Mucosa of descending colon (tissue), 3 donors: ENCODE measurements around the gene ZNF136. TPM values are rescaled to one million over a fixed set of nuclear protein-coding genes. Genes with fewer than 3 reads are reported as not detected.

Experiments used
- ATAC-seq: fragments of 200-7000 bp; cut with Tn5 transposase; one replicate; pipeline ENCODE4 v1.9.1; 2020; ENCODE audit warnings: mild to moderate bottlenecking, moderate library complexity
- DNase-seq, 3 donors: peaks; one replicate each; pipeline ENCODE4 v3.0.0-alpha.2; 2020
- H3K36me3 ChIP-seq: fragments of 200-600 bp; one replicate; pipeline ENCODE4 v1.8.0; 2021; ENCODE audit warnings: low read depth, mild to moderate bottlenecking
- H3K4me1 ChIP-seq: fragments of 200-600 bp; one replicate; pipeline ENCODE4 v1.8.0; 2021; ENCODE audit warnings: low read depth, mild to moderate bottlenecking
- H3K4me3 ChIP-seq: fragments of 200-600 bp; one replicate; pipeline ENCODE4 v1.8.0; 2021; ENCODE audit warnings: mild to moderate bottlenecking
- H3K9me3 ChIP-seq: fragments of 200-600 bp; one replicate; pipeline ENCODE4 v1.8.0; 2021; ENCODE audit warnings: mild to moderate bottlenecking
- CTCF ChIP-seq: fragments of 200-600 bp; IDR thresholded peaks from one replicate; pipeline ENCODE4 v1.8.0; 2022; ENCODE audit warnings: antibody characterized with exemption, mild to moderate bottlenecking
- intact Hi-C, 2 donors: fragments of 100-400 bp; cut with DNase I in 1 of 2; cut with micrococcal nuclease in 1 of 2; formaldehyde crosslinking; loops; one replicate each; pipeline versions ENCODE4 v1.11.0 to v1.11.1; 2022; cut with DNase I, micrococcal nuclease
- total RNA-seq, 3 donors: library from RNA; stranded (reverse); fragmentation: NEBNext Ultra II Directional in 2 of 3; extraction: Animal tissue kit (Norgen Biotek cat#: 25700) in 2 of 3; gene quantifications; one replicate each; pipeline versions ENCODE4 v1.2.1 to v1.2.4, GENCODE V29; 2021 to 2023
- donor health status: DM: no; HTN: no; CAD: no; lungs with moderate emphysema.
- donor health status: DM: no; HTN: no; CAD: no.
- donor health status: DM: no; HTN: yes; CAD: no.

Gene ZNF136
- total RNA-seq, 3 donors from 2014 or later: 6.3 to 12.1 (median 8.7) TPM

GRCh38 chr19:12137221-12137940, 25.5 kb upstream of the ZNF136 start:
- Histone ChIP-seq H3K36me3 (peaks cover 32% of the 10 kb centered on the region), H3K4me1 (peaks cover 17% of the 10 kb centered on the region), H3K4me3 (no peak overlapping the region), H3K9me3 (peaks cover 36% of the 10 kb centered on the region)
- DNase-seq (no peak), ATAC-seq (no peak)
- TF ChIP-seq CTCF: no peak
- intact Hi-C loops: no loop called here

- Histone ChIP-seq H3K4me3 (no peak overlapping the region), H3K9me3 (peaks cover 17% of the 10 kb centered on the region), H3K4me1 (peaks cover 17% of the 10 kb centered on the region), H3K36me3 (peaks cover 16% of the 10 kb centered on the region)
- intact Hi-C loops: no loop called here
- DNase-seq (no peak), ATAC-seq (no peak)
- no peak for TF ChIP-seq CTCF
Observed at GRCh38 chr19:12139269-12139668, 23.6 kb upstream of the ZNF136 start.

DNA sequence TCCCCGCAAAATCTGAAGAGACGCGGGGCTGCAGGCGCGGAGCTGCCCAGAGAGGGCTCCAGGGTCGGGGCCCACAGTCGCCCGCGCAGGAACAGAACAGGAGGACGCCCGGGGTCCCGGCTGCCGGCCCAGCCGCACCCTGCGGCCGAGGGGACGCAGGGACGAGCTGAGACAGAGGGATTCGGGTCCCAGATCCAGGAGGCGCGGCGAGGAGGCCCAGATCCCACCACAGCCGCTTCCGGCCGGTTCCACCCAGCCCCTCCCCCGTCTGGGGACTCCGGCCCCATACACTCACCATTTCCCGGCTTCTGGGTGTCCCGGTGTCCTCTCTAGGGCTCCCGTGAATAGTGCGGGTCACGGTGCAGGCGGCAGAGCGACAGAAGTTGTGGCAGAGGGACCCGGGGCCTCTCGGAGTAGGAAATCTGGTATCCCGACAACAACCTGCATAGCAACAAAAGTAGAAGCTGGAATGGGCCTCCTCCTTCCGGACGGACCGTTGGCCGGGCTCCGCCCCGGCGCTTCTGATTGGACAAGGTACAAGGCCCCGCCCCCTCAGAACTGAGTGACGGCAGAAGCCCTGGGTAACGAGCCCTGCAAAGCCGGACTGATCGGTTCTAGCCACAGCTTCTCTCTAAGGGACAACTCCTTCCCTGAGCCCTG, 22.9 kb upstream of the ZNF136 start, which contains the start of gene ZNF20:
ZNF20 (minus strand) TSS at position 466 of the 660 bp plus-strand sequence; CDS start at position 298, 168 bp downstream.
- Histone ChIP-seq H3K4me3 (peak within 1 kb of the TSS; percentile 91), H3K36me3 (peaks cover 9% of the 10 kb centered on the region), H3K4me1 (peaks cover 17% of the 10 kb centered on the region), H3K9me3 (peaks cover 16% of the 10 kb centered on the region)
- TF ChIP-seq CTCF: no peak
- ATAC-seq: peak; percentile 98
- intact Hi-C loops: loop anchor here (10.0 kb wide), 2 partner anchors 85 to 255 kb away; partner anchors contain the start of genes ZNF878 (in 2 of the 2) and ZNF69 (in 1 of the 2)
- DNase-seq: peak; percentile 97 to 99 (median 98)

GRCh38 chr19:12140545-12141404, 22.1 kb upstream of the ZNF136 start:
- H3K9me3 ChIP-seq: peaks cover 19% of the 10 kb centered on the region
- intact Hi-C loops: loop anchor here (10.0 kb wide), 2 partner anchors 86 to 256 kb away; partner anchors contain the start of genes ZNF878 (in 2 of the 2) and ZNF69 (in 1 of the 2)
- DNase-seq (peak; percentile 88 to 96 (median 91)), ATAC-seq (peak; percentile 89)
- H3K4me1 ChIP-seq: peaks cover 17% of the 10 kb centered on the region
- peaks cover 5% of the 10 kb centered on the region for H3K36me3 ChIP-seq
- TF ChIP-seq CTCF: peak; percentile 71
- no peak overlapping the region for H3K4me3 ChIP-seq

DNA sequence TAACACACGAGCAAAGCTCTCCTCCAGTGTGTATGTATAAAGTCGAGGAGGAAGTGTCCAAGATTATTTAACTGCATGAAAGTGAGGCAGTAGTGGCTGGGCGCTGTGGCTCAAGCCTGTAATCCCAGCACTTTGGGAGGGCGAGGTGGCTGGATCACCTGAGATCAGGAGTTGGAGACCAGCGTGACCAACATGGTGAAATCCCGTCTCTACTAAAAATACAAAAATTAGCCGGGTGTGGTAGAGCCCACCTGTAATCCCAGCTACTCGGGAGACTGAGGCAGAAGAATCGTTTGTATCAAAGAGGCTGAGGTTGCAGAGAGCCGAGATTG, 21.5 kb upstream of the ZNF136 start:
- Histone ChIP-seq H3K4me1 (peaks cover 17% of the 10 kb centered on the region), H3K4me3 (no peak overlapping the region), H3K36me3 (peaks cover 5% of the 10 kb centered on the region), H3K9me3 (peaks cover 22% of the 10 kb centered on the region)
- DNase-seq: no peak
- ATAC-seq: no peak
- intact Hi-C loops: loop anchor here (10.0 kb wide), 2 partner anchors 87 to 257 kb away; partner anchors contain the start of genes ZNF878 (in 2 of the 2) and ZNF69 (in 1 of the 2)
- TF ChIP-seq CTCF: peak; percentile 3
